Measurements from ENCODE around the gene ITPKC. TPM values are rescaled to one million over a fixed set of nuclear protein-coding genes. Genes with fewer than 3 reads are reported as not detected.

The ITPKC gene
- total and polyA plus RNA-seq, 9 of the 15 experiments (the other 6 are each of a cell fraction or from before 2014, with no cell fraction given), result 0.08 to 9.3 (median 5.8) TPM

DNA sequence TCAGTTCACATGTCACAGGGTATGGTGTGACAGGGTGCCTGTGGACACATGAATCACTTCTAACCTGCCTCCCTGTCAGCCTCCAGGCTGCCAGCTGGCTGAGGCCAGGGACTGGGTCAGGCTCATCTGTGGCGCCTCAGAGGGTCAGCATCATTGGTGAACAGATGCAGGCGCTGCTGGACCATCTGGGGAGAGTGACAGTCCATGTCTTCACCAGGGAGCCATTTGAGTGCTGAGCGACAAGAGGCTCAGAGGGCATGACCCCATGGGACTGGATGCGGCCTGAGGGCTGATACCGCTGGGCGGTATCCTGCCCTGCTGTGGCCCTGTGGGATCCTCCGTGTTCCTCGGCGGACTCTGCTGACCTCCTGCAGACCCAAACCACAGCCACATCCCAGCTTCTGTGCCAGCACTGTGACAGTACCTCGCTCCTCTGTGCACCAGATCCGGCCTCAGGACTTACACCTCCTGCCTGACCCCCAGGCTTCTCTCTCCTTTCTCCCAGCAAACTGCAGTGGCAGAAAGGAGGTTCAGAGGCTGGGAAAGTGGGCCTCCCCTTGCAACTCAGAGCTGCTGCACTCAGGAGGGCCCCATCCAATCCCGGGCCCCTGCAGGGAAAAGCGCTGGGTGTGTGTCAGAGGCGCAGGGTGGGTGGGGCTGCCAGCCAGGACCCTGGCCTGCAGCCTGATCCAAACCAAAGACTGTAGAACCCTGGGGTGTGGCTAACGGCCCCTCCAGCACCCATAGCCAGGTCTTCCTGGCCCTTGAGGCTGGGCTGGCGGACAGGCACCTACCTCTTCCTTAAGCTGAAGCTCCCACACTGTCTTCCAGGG is 23.2 kb downstream of the ITPKC start:
- peak; percentile 24; the same call in 2 of the 3 replicates for ATAC-seq

More for the DNA sequence above, 23.2 kb downstream of the ITPKC start:
- peak overlapping the region in 1 of 2 experiments; percentile 84; a peak in 2 of 4 replicates for H3K9ac ChIP-seq (ENCODE audit: insufficient read depth in 1 of 2, low read depth in 2 of 2, low read length in 2 of 2)
- FAIRE-seq (peak; percentile 44), DNase-seq (ENCODE audit: extremely low read depth in 1 of 4, low spot score in 3 of 4) (peak in 1 of 4 experiments; percentile 47)
- no peak overlapping the region for H3K27ac ChIP-seq (ENCODE audit: extremely low read depth, low read depth, low read length)
- H3K4me1 ChIP-seq (replicated peaks in 1 of 2; ENCODE audit: control insufficient read depth in 2 of 2, insufficient read depth in 2 of 2, low read length in 2 of 2), result peaks cover 0 to 40% of the 10 kb centered on the region in 2 experiments; a peak in 3 of 5 replicates
- H3K9me3 ChIP-seq (replicated peaks; ENCODE audit: control insufficient read depth, insufficient read depth, low read depth, low read length), result no peaks in the 10 kb centered on the region
- H3K4me2 ChIP-seq (ENCODE audit: insufficient read depth, low read length), result no peak overlapping the region
- peaks cover 43% of the 10 kb centered on the region; the same call in 2 of the 3 replicates for H3K36me3 ChIP-seq (ENCODE audit: control insufficient read depth, insufficient read depth, low read length)
- no peak overlapping the region for H3K4me3 ChIP-seq
- 47% methylated on average over 14 of the region's 16 CpGs for WGBS (ENCODE audit: insufficient coverage, low coverage, missing lambda C conversion rate)
- BruUV-seq (replicated peaks), result no TSS peak
- H2AFZ ChIP-seq (ENCODE audit: low read depth, low read length), result no peak overlapping the region
- 0 out of 2 replicates have a peak, but pooled peaks cover 3% of the 10 kb centered on the region for H4K20me1 ChIP-seq (replicated peaks; ENCODE audit: control insufficient read depth, insufficient read depth, low read length)
- CTCF ChIA-PET (ENCODE audit: low intra/inter-chr PET ratio), result no interaction called here
- in situ Hi-C loops (cut with MboI), result no loop called here
- H3K9me1 ChIP-seq (ENCODE audit: control insufficient read depth, insufficient read depth, low read length), result no peaks in the 10 kb centered on the region
- TF ChIP-seq SIN3B (IDR thresholded peaks at IDR 0.05; ENCODE audit: low read depth), result no peak
- TF ChIP-seq, protein P1, sequence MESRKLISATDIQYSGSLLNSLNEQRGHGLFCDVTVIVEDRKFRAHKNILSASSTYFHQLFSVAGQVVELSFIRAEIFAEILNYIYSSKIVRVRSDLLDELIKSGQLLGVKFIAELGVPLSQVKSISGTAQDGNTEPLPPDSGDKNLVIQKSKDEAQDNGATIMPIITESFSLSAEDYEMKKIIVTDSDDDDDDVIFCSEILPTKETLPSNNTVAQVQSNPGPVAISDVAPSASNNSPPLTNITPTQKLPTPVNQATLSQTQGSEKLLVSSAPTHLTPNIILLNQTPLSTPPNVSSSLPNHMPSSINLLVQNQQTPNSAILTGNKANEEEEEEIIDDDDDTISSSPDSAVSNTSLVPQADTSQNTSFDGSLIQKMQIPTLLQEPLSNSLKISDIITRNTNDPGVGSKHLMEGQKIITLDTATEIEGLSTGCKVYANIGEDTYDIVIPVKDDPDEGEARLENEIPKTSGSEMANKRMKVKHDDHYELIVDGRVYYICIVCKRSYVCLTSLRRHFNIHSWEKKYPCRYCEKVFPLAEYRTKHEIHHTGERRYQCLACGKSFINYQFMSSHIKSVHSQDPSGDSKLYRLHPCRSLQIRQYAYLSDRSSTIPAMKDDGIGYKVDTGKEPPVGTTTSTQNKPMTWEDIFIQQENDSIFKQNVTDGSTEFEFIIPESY (CRISPR knock-in tag; IDR thresholded peaks at IDR 0.05), result 0 out of 2 replicates have a peak, but pooled peaks have one; percentile 45
- TF ChIP-seq, protein P2, sequence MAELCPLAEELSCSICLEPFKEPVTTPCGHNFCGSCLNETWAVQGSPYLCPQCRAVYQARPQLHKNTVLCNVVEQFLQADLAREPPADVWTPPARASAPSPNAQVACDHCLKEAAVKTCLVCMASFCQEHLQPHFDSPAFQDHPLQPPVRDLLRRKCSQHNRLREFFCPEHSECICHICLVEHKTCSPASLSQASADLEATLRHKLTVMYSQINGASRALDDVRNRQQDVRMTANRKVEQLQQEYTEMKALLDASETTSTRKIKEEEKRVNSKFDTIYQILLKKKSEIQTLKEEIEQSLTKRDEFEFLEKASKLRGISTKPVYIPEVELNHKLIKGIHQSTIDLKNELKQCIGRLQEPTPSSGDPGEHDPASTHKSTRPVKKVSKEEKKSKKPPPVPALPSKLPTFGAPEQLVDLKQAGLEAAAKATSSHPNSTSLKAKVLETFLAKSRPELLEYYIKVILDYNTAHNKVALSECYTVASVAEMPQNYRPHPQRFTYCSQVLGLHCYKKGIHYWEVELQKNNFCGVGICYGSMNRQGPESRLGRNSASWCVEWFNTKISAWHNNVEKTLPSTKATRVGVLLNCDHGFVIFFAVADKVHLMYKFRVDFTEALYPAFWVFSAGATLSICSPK (IDR thresholded peaks at IDR 0.05; ENCODE audit: borderline replicate concordance), result no peak
- no peak for TF ChIP-seq ZNF12 (CRISPR knock-in tag; IDR thresholded peaks at IDR 0.05)
- TF ChIP-seq POLR2A (conservative IDR thresholded peaks at IDR 0.05), result peak; percentile 43; the same call in 1 of the 2 replicates
- TF ChIP-seq RBFOX2 (IDR thresholded peaks at IDR 0.05; ENCODE audit: low read depth, low read length), result 0 out of 2 replicates have a peak, but pooled peaks have one; percentile 38
- TF ChIP-seq, protein P3, sequence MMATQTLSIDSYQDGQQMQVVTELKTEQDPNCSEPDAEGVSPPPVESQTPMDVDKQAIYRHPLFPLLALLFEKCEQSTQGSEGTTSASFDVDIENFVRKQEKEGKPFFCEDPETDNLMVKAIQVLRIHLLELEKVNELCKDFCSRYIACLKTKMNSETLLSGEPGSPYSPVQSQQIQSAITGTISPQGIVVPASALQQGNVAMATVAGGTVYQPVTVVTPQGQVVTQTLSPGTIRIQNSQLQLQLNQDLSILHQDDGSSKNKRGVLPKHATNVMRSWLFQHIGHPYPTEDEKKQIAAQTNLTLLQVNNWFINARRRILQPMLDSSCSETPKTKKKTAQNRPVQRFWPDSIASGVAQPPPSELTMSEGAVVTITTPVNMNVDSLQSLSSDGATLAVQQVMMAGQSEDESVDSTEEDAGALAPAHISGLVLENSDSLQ (IDR thresholded peaks at IDR 0.05), result peak; percentile 36; the same call in 1 of the 2 replicates
- TF ChIP-seq, protein P4, sequence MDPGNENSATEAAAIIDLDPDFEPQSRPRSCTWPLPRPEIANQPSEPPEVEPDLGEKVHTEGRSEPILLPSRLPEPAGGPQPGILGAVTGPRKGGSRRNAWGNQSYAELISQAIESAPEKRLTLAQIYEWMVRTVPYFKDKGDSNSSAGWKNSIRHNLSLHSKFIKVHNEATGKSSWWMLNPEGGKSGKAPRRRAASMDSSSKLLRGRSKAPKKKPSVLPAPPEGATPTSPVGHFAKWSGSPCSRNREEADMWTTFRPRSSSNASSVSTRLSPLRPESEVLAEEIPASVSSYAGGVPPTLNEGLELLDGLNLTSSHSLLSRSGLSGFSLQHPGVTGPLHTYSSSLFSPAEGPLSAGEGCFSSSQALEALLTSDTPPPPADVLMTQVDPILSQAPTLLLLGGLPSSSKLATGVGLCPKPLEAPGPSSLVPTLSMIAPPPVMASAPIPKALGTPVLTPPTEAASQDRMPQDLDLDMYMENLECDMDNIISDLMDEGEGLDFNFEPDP (CRISPR knock-in tag; IDR thresholded peaks at IDR 0.05), result no peak
- TF ChIP-seq, protein P5, sequence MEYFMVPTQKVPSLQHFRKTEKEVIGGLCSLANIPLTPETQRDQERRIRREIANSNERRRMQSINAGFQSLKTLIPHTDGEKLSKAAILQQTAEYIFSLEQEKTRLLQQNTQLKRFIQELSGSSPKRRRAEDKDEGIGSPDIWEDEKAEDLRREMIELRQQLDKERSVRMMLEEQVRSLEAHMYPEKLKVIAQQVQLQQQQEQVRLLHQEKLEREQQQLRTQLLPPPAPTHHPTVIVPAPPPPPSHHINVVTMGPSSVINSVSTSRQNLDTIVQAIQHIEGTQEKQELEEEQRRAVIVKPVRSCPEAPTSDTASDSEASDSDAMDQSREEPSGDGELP (CRISPR knock-in tag; IDR thresholded peaks at IDR 0.05; ENCODE audit: borderline replicate concordance), result peak; percentile 22; the same call in 1 of the 2 replicates
- H3K79me2 ChIP-seq (ENCODE audit: control insufficient read depth, insufficient read depth, low read length), result no peaks in the 10 kb centered on the region
- POLR2A ChIA-PET, result interaction anchor here (0.5 to 2.0 kb wide), 7 partner anchors 9 to 410 kb away, joined by 3 to 9 read pairs (median 3); partner anchors contain the start of genes ACTMAP and SNRPA
- no peaks in the 10 kb centered on the region for H3K27me3 ChIP-seq (ENCODE audit: control insufficient read depth in 2 of 2, insufficient read depth in 2 of 2, low read length in 2 of 2)
- intact Hi-C loops (cut with micrococcal nuclease), result loop anchor here (5.0 kb wide), 1 partner anchor 78 kb away; no protein-coding TSS in a partner anchor
